Fibroblast of upper back skin (primary cell): Measurements from ENCODE around the gene TCTN3.
A peak's percentile ranks its signal among the peaks of the same experiment; 100 is the strongest.
"Not testable (repeated sequence)": the region's sequence is repeated elsewhere in the genome, so short reads cannot be mapped to it uniquely, and the experiment has no call there.

Source experiments
- DNase-seq: peaks from one replicate; pipeline ENCODE4 v3.0.0-alpha.2; 2013

The TCTN3 gene

GRCh38 chr10:95683966-95684365, 9.8 kb downstream of the TCTN3 start:
- DNase-seq: no peak

GRCh38 chr10:95675403-95676116, 18.2 kb downstream of the TCTN3 start:
- DNase-seq: no peak

GRCh38 chr10:95674643-95675042, 19.1 kb downstream of the TCTN3 start:
- no peak for DNase-seq

DNA sequence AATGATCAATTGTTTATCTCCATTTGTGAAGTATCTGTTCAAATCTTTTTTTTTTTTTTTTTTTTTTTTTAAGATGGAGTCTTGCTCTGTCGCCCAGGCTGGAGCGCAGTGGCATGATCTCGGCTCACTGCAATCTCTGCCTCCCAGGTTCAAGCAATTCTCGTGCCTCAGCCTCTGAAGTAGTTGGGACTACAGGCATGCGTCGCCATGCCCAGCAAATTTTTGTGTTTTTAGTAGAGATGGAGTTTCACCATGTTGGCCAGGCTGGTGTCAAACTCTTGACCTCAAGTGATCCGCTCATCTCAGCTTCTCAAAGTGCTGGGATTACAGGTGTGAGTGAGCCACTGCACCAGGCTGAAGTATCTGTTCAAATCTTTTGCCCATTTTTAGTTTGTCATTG, 21.1 kb downstream of the TCTN3 start:
- not testable (repeated sequence) for DNase-seq

DNA sequence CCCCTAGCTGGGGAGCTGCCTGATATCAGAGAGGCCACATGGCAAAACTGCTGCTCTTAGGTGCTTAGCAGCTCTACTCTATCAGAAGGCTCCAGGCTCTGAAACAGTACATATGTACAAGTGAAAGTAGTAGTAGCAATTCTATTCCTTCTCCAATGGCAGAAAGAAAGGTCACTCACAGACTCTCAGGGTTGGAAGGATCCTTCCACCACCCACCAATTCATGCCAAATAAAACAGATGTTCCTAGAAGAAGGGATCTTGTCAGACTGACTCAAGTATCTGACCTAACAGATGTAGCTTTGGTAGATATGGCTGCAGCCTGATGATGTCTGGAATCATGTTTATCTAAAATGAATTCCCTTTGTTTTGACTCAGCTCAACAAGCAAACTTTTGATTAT, 29.2 kb downstream of the TCTN3 start:
- no peak for DNase-seq

DNA sequence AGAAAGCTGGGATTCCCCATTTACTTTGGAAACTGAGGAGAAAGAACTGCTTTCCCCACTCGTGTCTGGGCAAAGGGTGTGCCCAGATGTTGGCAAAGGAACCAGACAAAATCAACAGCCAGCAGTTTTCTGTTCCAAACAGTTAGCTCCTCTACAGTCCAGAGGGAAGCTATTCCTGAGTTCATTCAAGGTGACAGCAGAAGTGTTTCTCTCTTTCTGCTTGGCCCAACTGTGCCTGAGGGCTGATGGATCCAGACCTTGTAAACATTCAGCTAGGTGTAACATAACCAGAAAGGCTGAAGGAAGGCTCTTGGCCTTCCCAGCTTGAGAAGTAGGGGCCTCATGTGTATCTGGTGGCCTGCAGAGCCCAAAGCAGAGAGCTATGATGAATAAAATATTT, 30.2 kb downstream of the TCTN3 start:
- no peak for DNase-seq

- DNase-seq: no peak
Observed at GRCh38 chr10:95661818-95662217, 31.9 kb downstream of the TCTN3 start.

GRCh38 chr10:95660283-95660682, 33.4 kb downstream of the TCTN3 start:
- DNase-seq: peak; percentile 36

DNA sequence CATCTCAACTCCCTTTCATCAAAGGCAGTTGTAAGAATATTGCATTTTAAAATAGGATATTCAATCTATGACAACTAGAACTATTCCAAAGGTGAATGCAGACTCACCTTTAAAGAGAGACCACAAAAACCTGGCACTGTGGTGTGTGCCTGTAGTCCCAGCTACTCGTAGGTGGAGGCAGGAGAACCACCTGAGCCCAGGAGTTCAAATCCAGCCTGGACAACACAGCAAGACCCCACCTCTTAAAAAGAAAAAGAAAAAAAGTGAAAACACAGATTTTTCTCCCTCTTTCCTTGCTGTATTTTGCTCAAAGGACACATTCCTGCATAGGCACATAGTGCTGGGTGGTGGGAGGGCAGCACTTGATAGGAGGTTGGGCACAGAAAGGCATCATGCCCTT, 36.5 kb downstream of the TCTN3 start:
- no peak for DNase-seq

GRCh38 chr10:95656291-95657164, 37.2 kb downstream of the TCTN3 start, which contains the start of gene ALDH18A1:
Gene ALDH18A1 (minus strand): TSS chr10:95656711. CDS start chr10:95653377, 3,334 bp downstream.
- peak; percentile 92 for DNase-seq

GRCh38 chr10:95655571-95656290, 38.0 kb downstream of the TCTN3 start:
- peak; percentile 4 for DNase-seq

- no peak for DNase-seq
Observed at GRCh38 chr10:95653895-95654294, 39.8 kb downstream of the TCTN3 start.

- peak; percentile 34 for DNase-seq
Observed at GRCh38 chr10:95651346-95652060, 42.2 kb downstream of the TCTN3 start.

DNA sequence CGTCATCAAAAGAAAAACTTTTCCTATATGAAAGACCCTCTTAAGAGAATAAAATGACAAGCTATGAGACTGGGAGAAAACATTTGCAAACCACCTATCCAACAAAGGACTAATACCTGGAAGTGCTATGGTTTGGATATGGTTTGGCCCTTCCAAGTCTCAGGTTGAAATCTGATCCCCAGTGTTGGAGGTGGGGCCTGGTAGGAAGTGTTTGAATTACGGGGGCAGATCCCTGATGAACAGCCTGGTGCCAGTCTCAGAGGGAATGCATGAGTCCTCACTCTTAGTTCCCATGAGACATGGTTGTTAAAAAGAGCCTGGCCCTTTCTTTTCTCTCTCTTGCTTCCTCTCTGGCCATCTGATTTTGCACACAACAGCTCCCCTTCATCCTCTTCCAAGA, 43.5 kb downstream of the TCTN3 start:
- no peak for DNase-seq

DNA sequence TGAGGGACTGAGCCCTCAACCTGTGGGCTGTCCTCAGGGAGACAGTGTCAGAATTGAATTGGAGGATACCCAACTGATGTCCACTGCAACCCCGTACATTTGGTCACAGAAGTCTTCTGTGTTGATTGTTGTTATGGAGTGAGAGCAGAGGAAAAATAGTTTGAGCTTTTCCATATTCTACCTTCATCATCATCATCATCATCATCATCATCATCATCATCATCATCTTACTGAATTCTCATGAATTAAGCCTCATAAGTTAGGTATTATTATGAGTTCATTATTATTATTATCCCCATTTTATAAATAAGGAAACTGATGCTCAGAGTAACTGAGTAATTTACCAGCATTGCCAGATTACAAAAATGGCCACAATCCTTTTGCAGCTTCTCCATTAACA, 45.6 kb downstream of the TCTN3 start:
- no peak for DNase-seq

DNA sequence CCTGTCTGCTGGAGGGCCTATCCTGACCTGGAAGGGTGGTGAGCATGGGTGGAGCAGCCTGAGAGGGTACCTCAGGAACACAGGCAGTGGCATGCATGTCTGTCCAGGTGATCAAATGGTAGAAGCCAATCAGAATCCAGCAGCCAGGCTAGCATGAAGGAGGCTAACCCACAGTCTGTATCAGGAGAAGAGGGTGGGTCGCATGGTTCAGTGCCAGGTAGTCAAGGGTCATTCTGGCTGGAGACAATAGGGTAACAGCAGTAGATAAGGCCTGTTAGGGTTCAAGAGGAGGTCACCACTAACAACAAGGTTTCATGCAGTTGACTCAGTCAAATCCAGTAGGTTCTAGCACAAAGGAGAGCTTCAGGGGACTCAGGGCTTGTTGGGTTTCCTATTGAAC, 47.6 kb downstream of the TCTN3 start:
- no peak for DNase-seq

GRCh38 chr10:95644901-95645300, 48.8 kb downstream of the TCTN3 start:
- no peak for DNase-seq

- no peak for DNase-seq
Observed at GRCh38 chr10:95640891-95641315, 52.8 kb downstream of the TCTN3 start.

DNA sequence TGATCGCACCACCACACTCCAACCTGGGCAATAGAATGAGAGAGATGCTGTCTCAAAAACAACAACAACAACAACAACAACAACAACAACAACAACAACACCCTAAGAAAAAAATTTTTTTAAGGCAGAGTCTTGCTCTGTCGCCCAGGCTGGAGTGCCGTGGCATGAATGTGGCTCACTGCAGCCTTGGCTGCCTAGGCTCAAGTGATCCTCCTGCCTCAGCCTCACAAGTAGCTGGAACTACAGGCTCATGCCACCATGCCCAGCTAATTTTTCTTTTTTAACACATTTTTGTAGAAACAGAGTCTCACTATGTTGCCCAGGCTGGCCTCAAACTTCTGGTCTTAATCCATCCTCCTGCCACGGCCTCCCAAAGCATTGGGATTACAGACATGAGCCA, 55.8 kb downstream of the TCTN3 start:
- no peak for DNase-seq

DNA sequence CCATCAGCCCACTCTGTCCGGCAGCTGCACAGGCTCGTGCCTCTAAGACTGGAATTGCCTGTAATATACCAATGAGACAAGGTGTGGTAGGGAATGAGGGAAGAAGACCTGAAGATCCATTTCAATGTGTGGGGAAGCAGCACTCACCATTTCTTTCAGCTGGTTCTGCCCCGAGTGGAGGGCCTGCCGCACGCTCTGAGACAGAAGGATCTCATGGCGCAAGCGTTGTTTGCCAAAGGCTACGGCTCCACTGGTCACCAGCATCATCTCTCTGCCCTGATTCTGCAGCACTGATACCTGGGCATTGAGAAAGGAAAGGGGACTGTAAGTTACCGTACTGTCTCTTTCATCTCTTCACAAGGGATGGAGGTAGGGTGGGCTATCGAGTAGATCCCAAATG, 56.6 kb downstream of the TCTN3 start:
- DNase-seq: no peak

- no peak for DNase-seq
Observed at GRCh38 chr10:95635319-95635733, 58.4 kb downstream of the TCTN3 start.

DNA sequence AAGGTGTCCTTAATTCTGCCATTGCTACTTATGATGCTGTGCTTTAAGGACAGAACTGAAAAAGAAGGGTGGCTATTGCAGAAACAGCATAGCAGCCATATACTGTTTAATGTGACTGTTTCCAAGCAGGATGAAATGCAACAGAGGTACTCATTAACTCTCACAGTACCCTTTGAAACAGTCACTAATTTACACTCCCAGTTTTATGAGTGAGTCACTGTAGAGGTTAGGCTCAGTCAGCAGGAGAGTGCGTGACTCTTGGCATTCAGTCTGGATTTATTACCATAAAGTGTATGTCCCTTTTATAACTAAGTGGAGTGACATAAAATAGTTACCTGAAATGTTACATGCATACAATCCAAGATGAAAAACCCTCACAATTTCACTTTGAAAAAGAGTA, 64.9 kb downstream of the TCTN3 start:
- no peak for DNase-seq

- no peak for DNase-seq
Observed at GRCh38 chr10:95626500-95626899, 67.2 kb downstream of the TCTN3 start.
